GM12873 (cell line): ENCODE results near the gene SMCO4.

ENCODE experiments used
- TF ChIP-seq, protein P1 (sequence below): IDR thresholded peaks from 2 replicates; pipeline ENCODE4 v1.5.1; 2012; ENCODE audit warnings: low read depth, mild to moderate bottlenecking, moderate library complexity, low read length, control low read depth; ENCODE audit not compliant: insufficient read depth; ENCODE audit errors: missing control alignments

Gene SMCO4

DNA sequence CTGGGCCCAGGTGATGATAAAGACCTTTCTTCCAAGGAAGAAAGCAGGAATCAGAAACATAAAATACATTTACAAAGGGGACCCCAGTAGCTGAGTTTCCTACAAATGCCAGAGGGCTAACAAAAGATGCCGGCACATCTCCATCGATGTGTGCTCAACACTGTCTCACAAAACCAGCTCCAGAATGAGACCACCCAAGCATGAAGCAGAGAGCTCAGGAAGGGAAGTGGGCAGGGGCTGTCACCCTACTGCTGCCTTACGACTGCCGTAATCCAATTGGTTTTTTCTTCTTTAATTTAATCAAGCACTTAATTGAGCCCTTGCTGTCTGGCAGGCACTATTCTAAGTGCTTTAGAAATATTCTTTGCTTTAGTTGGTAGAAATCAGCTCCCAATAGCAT lies 26.1 kb downstream of the SMCO4 start:
- TF ChIP-seq, protein P1, sequence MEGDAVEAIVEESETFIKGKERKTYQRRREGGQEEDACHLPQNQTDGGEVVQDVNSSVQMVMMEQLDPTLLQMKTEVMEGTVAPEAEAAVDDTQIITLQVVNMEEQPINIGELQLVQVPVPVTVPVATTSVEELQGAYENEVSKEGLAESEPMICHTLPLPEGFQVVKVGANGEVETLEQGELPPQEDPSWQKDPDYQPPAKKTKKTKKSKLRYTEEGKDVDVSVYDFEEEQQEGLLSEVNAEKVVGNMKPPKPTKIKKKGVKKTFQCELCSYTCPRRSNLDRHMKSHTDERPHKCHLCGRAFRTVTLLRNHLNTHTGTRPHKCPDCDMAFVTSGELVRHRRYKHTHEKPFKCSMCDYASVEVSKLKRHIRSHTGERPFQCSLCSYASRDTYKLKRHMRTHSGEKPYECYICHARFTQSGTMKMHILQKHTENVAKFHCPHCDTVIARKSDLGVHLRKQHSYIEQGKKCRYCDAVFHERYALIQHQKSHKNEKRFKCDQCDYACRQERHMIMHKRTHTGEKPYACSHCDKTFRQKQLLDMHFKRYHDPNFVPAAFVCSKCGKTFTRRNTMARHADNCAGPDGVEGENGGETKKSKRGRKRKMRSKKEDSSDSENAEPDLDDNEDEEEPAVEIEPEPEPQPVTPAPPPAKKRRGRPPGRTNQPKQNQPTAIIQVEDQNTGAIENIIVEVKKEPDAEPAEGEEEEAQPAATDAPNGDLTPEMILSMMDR: no peak

DNA sequence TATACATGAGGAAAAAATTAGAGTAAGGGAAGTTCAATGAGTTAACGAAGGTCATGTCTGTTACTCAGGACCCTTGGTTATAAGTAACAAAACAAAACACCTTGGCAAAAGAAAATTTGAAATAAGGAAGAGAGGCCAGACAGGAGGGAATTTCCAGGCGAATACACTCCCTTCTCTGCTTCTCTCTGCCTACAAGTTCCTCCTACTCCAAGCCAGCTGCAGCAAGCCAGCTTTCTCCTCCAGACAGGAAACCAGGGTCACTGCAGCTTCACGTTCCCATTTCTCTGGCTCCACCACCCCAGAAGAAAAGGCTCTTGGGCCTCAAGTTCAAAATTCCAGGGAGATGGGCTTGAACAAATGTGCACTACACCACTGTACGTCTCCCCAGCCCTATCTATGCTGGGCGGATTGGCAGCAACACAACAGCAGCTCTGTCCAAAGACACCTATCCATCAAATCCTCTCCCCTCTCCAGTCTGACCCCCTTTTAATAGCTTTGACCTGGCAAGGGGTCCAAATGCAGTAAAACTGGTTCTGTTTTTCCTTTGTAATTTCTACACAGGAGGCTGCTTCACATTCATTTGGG lies 27.7 kb downstream of the SMCO4 start:
- TF ChIP-seq, protein P1: no peak

DNA sequence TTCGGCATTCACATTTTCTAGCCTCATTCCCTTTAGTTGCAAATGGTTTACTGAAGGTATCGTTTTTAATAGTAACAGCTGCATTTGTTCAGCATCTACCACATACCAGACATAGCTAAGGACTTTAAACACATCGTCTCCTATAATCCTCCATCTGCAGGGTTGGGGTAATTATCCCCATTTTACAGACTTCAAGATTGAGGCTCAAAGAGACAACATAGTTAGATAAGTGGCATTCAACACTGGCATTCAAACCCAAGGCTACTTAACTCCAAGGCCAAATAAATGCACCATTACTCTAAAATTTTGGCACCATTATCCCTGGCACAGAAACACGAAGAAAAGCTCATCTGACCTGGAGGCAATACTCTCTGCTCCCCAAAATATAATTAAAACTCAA lies 28.5 kb downstream of the SMCO4 start:
- TF ChIP-seq, protein P1: no peak

DNA sequence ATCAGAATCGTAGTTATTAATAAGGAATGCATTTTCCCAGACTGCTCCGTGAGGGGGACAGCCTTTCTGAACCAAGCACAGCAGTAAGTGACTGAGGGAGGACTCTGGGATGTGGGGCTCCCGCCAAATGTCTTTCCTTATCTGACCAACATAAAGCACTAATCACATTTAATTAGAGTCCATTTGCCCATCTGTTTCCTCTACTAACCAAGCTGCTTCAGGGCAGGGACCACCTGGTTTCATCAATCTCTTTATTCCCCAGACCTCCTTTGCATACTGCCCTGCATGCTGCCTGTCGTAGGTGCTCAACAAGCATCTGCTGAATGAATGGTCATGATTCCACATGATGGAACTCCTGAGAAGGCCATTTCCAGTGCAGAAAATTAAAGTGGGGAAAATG lies 29.4 kb downstream of the SMCO4 start:
- TF ChIP-seq, protein P1: no peak

DNA sequence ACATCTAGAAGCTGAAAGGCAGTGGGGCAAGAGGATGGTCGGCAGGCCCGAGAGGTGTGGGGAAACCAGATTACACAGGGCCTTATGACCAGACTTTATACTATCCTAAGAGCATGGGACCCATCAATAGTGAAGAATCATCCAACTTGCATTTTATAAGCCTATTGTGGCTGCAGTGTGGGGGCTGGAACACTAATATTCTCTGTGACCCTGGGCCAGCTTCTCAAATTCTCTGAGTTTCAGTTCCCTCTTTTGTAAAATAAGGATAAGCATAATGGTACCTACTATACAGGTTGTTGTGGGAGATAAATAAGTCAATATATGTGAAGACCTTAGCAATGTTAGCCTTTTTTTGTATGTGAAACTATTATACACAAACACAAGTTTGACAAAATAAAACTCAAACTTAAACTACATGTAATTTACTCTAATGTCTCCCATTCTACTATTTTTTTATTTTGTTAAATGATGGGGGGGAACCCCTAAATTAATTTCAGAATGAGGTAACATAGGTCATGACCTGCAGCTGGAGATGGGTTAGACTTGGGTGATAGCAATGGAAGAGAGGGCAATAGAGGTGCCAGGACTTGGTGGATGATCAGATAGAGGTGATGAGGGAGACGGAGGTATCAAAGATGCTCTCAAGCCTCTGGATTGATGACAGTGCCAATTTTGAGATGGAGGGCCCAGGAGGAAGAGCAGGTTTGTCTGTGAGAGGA lies 30.1 kb downstream of the SMCO4 start:
- TF ChIP-seq, protein P1: no peak

DNA sequence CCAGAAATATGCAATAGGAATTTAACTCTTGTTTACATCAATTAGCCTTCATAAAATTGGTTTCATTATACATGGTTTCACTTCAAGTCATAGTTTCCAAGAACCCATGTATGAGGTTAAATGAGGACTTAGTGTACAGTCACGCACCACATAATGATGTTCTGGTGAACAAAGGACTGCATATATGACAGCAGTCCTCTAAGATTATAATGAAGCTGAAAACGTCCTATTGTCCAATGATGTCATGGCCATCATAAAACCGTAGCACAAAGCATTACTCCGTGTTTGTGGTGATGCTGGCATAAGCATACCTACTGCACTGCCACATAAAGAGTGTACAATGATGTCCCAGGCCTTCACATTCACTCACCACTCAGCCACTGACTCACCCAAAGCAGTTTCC lies 31.1 kb downstream of the SMCO4 start:
- TF ChIP-seq, protein P1: no peak

DNA sequence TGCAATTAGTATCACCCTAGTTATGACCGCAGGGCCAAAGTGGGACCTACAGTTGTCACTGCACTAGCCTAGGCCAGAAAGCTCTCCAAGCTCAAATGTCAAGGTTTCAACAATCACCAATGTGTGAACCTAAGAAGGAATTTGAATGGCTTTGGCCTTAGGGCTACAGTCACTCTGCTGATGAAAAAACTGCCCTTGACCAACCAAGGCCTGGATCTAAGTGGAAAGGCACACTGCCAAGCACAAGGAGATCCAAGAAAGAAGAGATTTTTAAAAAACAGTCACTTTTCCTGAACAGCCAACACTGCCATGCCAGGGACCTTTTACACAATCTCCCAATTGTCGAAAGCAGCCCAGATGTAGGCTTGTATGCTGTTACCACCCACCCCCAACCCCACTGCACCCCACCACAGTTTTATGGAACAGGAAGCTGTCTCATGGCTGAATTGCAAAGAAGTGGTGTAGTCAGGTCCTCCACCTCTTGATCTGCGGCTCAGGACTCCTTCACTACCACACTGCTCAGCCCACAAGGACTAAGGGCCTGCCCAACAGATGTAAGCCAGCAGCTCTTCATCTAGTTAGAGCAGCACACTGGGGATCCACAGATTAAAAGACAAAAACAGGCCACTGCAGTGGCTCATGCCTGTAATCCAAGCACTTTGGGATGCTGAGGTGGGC lies 32.9 kb downstream of the SMCO4 start:
- TF ChIP-seq, protein P1: no peak
